Measurements from ENCODE around the gene ID4.
"Not testable (repeated sequence)": the region's sequence is repeated elsewhere in the genome, so short reads cannot be mapped to it uniquely, and the experiment has no call there.

Gene ID4

GRCh38 chr6:19854421-19855015 lies 17.3 kb downstream of the ID4 start:
- H3K27me3 Mint-ChIP-seq; H3K36me3 Mint-ChIP-seq (ENCODE audit: insufficient read depth); H3K9me3 Mint-ChIP-seq; DNase-seq; H3K4me3 Mint-ChIP-seq; H3K27ac Mint-ChIP-seq; H3K4me1 Mint-ChIP-seq (ENCODE audit: low read depth in 2 of 2); ATAC-seq (replicated peaks): not testable (repeated sequence)

- H3K36me3 Mint-ChIP-seq (ENCODE audit: insufficient read depth): peaks cover 2% of the 10 kb centered on the region
- no peaks in the 10 kb centered on the region for H3K4me1 Mint-ChIP-seq (ENCODE audit: low read depth in 2 of 2)
- peaks cover 6 to 9% of the 10 kb centered on the region in 2 donors for H3K27me3 Mint-ChIP-seq
- no peak for ATAC-seq (replicated peaks)
- DNase-seq: no peak
- H3K27ac Mint-ChIP-seq: no peak overlapping the region
- H3K9me3 Mint-ChIP-seq: peaks cover 0 to 5% of the 10 kb centered on the region in 2 donors
- no peak overlapping the region for H3K4me3 Mint-ChIP-seq
Measured at GRCh38 chr6:19855536-19855935, 18.4 kb downstream of the ID4 start.

GRCh38 chr6:19857139-19857538 lies 20.0 kb downstream of the ID4 start:
- Mint-ChIP-seq H3K9me3 (peaks cover 0 to 5% of the 10 kb centered on the region in 2 donors), H3K4me1 (ENCODE audit: low read depth in 2 of 2) (no peaks in the 10 kb centered on the region), H3K27me3 (peaks cover 6 to 9% of the 10 kb centered on the region in 2 donors), H3K36me3 (ENCODE audit: insufficient read depth) (peaks cover 2% of the 10 kb centered on the region), H3K27ac (no peak overlapping the region), H3K4me3 (no peak overlapping the region)
- no peak for ATAC-seq (replicated peaks)
- DNase-seq: no peak

- Mint-ChIP-seq H3K4me1 (ENCODE audit: low read depth in 2 of 2) (no peaks in the 10 kb centered on the region), H3K4me3 (no peak overlapping the region), H3K27me3 (peaks cover 6 to 9% of the 10 kb centered on the region in 2 donors), H3K9me3 (peaks cover 0 to 5% of the 10 kb centered on the region in 2 donors), H3K36me3 (ENCODE audit: insufficient read depth) (peaks cover 2% of the 10 kb centered on the region), H3K27ac (no peak overlapping the region)
- ATAC-seq (replicated peaks) (no peak), DNase-seq (no peak)
Measured at GRCh38 chr6:19857703-19858102, 20.5 kb downstream of the ID4 start.

GRCh38 chr6:19860235-19860877 lies 23.2 kb downstream of the ID4 start:
- DNase-seq (no peak), ATAC-seq (replicated peaks) (no peak)
- H3K27me3 Mint-ChIP-seq: peaks cover 6 to 9% of the 10 kb centered on the region in 2 donors
- no peaks in the 10 kb centered on the region for H3K4me1 Mint-ChIP-seq (ENCODE audit: low read depth in 2 of 2)
- H3K4me3 Mint-ChIP-seq: no peak overlapping the region
- no peak overlapping the region for H3K27ac Mint-ChIP-seq
- H3K36me3 Mint-ChIP-seq (ENCODE audit: insufficient read depth): peaks cover 2% of the 10 kb centered on the region
- H3K9me3 Mint-ChIP-seq: peaks cover 0 to under 1% of the 10 kb centered on the region in 2 donors

GRCh38 chr6:19864285-19864684 lies 27.1 kb downstream of the ID4 start:
- Mint-ChIP-seq H3K27ac (no peak overlapping the region), H3K4me3 (no peak overlapping the region), H3K27me3 (peaks cover 6 to 9% of the 10 kb centered on the region in 2 donors), H3K36me3 (ENCODE audit: insufficient read depth) (peaks cover 2% of the 10 kb centered on the region), H3K4me1 (ENCODE audit: low read depth in 2 of 2) (no peaks in the 10 kb centered on the region), H3K9me3 (no peaks in the 10 kb centered on the region)
- no peak for ATAC-seq (replicated peaks)
- no peak for DNase-seq

- ATAC-seq (replicated peaks) (no peak), DNase-seq (no peak)
- no peak overlapping the region for H3K4me3 Mint-ChIP-seq
- H3K27me3 Mint-ChIP-seq: peaks cover 3 to 4% of the 10 kb centered on the region in 2 donors
- no peaks in the 10 kb centered on the region for H3K9me3 Mint-ChIP-seq
- H3K27ac Mint-ChIP-seq: no peak overlapping the region
- no peaks in the 10 kb centered on the region for H3K36me3 Mint-ChIP-seq (ENCODE audit: insufficient read depth)
- H3K4me1 Mint-ChIP-seq (ENCODE audit: low read depth in 2 of 2): no peaks in the 10 kb centered on the region
Measured at GRCh38 chr6:19865178-19865577, 28.0 kb downstream of the ID4 start.

- no peak overlapping the region for H3K27ac Mint-ChIP-seq
- no peaks in the 10 kb centered on the region for H3K9me3 Mint-ChIP-seq
Measured at GRCh38 chr6:19866173-19866984, 29.2 kb downstream of the ID4 start.

GRCh38 chr6:19866985-19867627 lies 29.9 kb downstream of the ID4 start:
- no peaks in the 10 kb centered on the region for H3K27me3 Mint-ChIP-seq

More at GRCh38 chr6:19866173-19866984, 29.2 kb downstream of the ID4 start:
- DNase-seq (no peak), ATAC-seq (replicated peaks) (no peak)
- Mint-ChIP-seq H3K36me3 (ENCODE audit: insufficient read depth) (no peaks in the 10 kb centered on the region), H3K27me3 (no peaks in the 10 kb centered on the region), H3K4me3 (no peak overlapping the region), H3K4me1 (ENCODE audit: low read depth in 2 of 2) (no peaks in the 10 kb centered on the region)

GRCh38 chr6:19869464-19869863 lies 32.3 kb downstream of the ID4 start:
- Mint-ChIP-seq H3K9me3 (no peaks in the 10 kb centered on the region), H3K36me3 (ENCODE audit: insufficient read depth) (no peaks in the 10 kb centered on the region), H3K4me3 (no peak overlapping the region), H3K27ac (no peak overlapping the region), H3K4me1 (ENCODE audit: low read depth in 2 of 2) (no peaks in the 10 kb centered on the region), H3K27me3 (no peaks in the 10 kb centered on the region)
- ATAC-seq (replicated peaks) (no peak), DNase-seq (no peak)

More at GRCh38 chr6:19866985-19867627, 29.9 kb downstream of the ID4 start:
- ATAC-seq (replicated peaks): no peak
- Mint-ChIP-seq H3K27ac (no peak overlapping the region), H3K4me3 (no peak overlapping the region), H3K36me3 (ENCODE audit: insufficient read depth) (no peaks in the 10 kb centered on the region), H3K4me1 (ENCODE audit: low read depth in 2 of 2) (no peaks in the 10 kb centered on the region), H3K9me3 (no peaks in the 10 kb centered on the region)
- DNase-seq: no peak

GRCh38 chr6:19870322-19870721 lies 33.2 kb downstream of the ID4 start:
- no peak for ATAC-seq (replicated peaks)
- H3K27me3 Mint-ChIP-seq: no peaks in the 10 kb centered on the region
- no peaks in the 10 kb centered on the region for H3K9me3 Mint-ChIP-seq
- no peaks in the 10 kb centered on the region for H3K36me3 Mint-ChIP-seq (ENCODE audit: insufficient read depth)
- no peak overlapping the region for H3K27ac Mint-ChIP-seq
- H3K4me1 Mint-ChIP-seq (ENCODE audit: low read depth in 2 of 2): no peaks in the 10 kb centered on the region
- no peak overlapping the region for H3K4me3 Mint-ChIP-seq
- DNase-seq: no peak

- no peak for ATAC-seq (replicated peaks)
- H3K36me3 Mint-ChIP-seq (ENCODE audit: insufficient read depth): no peaks in the 10 kb centered on the region
- H3K9me3 Mint-ChIP-seq: no peaks in the 10 kb centered on the region
- H3K4me3 Mint-ChIP-seq: no peak overlapping the region
- H3K27me3 Mint-ChIP-seq: no peaks in the 10 kb centered on the region
- DNase-seq: no peak
- H3K4me1 Mint-ChIP-seq (ENCODE audit: low read depth in 2 of 2): no peaks in the 10 kb centered on the region
- H3K27ac Mint-ChIP-seq: no peak overlapping the region
Measured at GRCh38 chr6:19873031-19873430, 35.9 kb downstream of the ID4 start.

- H3K27ac Mint-ChIP-seq: no peak overlapping the region
- H3K4me1 Mint-ChIP-seq (ENCODE audit: low read depth in 2 of 2): no peaks in the 10 kb centered on the region
- ATAC-seq (replicated peaks) (no peak), DNase-seq (no peak)
- H3K9me3 Mint-ChIP-seq: no peaks in the 10 kb centered on the region
- H3K36me3 Mint-ChIP-seq (ENCODE audit: insufficient read depth): no peaks in the 10 kb centered on the region
- no peaks in the 10 kb centered on the region for H3K27me3 Mint-ChIP-seq
- H3K4me3 Mint-ChIP-seq: no peak overlapping the region
Measured at GRCh38 chr6:19876672-19877071, 39.5 kb downstream of the ID4 start.

Measured in effector memory CD8-positive, alpha-beta T cell (primary cell).